WTC11 (cell line): ENCODE measurements around the gene SWAP70. TPM values are rescaled to one million over a fixed set of nuclear protein-coding genes. Genes with fewer than 3 reads are reported as not detected.

Experiments
- ATAC-seq: fragments of 200-7000 bp; cut with Tn5 transposase; 2 replicates; pipeline ENCODE4 v1.10.0; 2021; ENCODE audit warnings: mild to moderate bottlenecking, moderate library complexity
- CTCF ChIA-PET: fragments of 300-600 bp; sonication (Branson Sonifier 250); formaldehyde crosslinking; loops from one replicate; lab custom pipeline; 2021; ENCODE audit warnings: antibody characterized with exemption; lab: Charles Lee
- POLR2A ChIA-PET: fragments of 350-600 bp; sonication (Branson Sonifier 250); formaldehyde crosslinking; loops from one replicate; lab custom pipeline; 2021; ENCODE audit warnings: antibody characterized with exemption; lab: Charles Lee
- DNase-seq: peaks from one replicate; pipeline ENCODE4 v3.0.0; 2021; ENCODE audit warnings: low spot score
- H3K27ac Mint-ChIP-seq: 2 replicates; pipeline ENCODE4 v1.8.0; 2021; ENCODE audit warnings: mixed read lengths
- H3K27me3 Mint-ChIP-seq: 2 replicates; pipeline ENCODE4 v1.8.0; 2021; ENCODE audit warnings: low read depth, mild to moderate bottlenecking, moderate library complexity, mixed read lengths
- H3K36me3 Mint-ChIP-seq: 2 replicates; pipeline ENCODE4 v1.8.0; 2021; ENCODE audit warnings: mixed read lengths
- H3K4me1 Mint-ChIP-seq: 2 replicates; pipeline ENCODE4 v1.8.0; 2022; ENCODE audit warnings: mixed read lengths
- H3K4me3 Mint-ChIP-seq: 2 replicates; pipeline ENCODE4 v1.8.0; 2021; ENCODE audit warnings: mild to moderate bottlenecking, moderate library complexity, mixed read lengths
- H3K9me3 Mint-ChIP-seq: 2 replicates; pipeline ENCODE4 v1.8.0; 2021; ENCODE audit warnings: mixed read lengths
- CBFB ChIP-seq: sonication (generic); formaldehyde crosslinking; IDR thresholded peaks from 2 replicates; pipeline ENCODE4 v1.8.1; 2022; ENCODE audit warnings: mild to moderate bottlenecking, low read depth, missing genetic modification reagents
- CREM ChIP-seq: sonication (generic); formaldehyde crosslinking; IDR thresholded peaks from 2 replicates; pipeline ENCODE4 v1.8.1; 2022; ENCODE audit warnings: mild to moderate bottlenecking, missing genetic modification reagents, moderate library complexity
- ESRRA ChIP-seq: sonication (generic); formaldehyde crosslinking; IDR thresholded peaks from 2 replicates; pipeline ENCODE4 v1.8.1; 2022; ENCODE audit warnings: mild to moderate bottlenecking, missing genetic modification reagents, borderline replicate concordance
- MAX ChIP-seq: sonication (generic); formaldehyde crosslinking; IDR thresholded peaks from 2 replicates; pipeline ENCODE4 v1.8.0; 2022; ENCODE audit warnings: mild to moderate bottlenecking, missing genetic modification reagents
- MYBL2 ChIP-seq: sonication (generic); formaldehyde crosslinking; IDR thresholded peaks from 2 replicates; pipeline ENCODE4 v1.8.1; 2023; ENCODE audit warnings: mild to moderate bottlenecking, moderate library complexity, missing genetic modification reagents
- NFATC4 ChIP-seq: fragments of 250-450 bp; sonication (Bioruptor Pico); IDR thresholded peaks from 2 replicates; pipeline ENCODE4 v1.9.0; 2021; ENCODE audit warnings: mild to moderate bottlenecking
- NR3C1 ChIP-seq: sonication (generic); formaldehyde crosslinking; conservative IDR thresholded peaks from 2 replicates; pipeline ENCODE4 v1.8.1; 2023; ENCODE audit warnings: low read depth, mild to moderate bottlenecking, missing genetic modification reagents
- OVOL2 ChIP-seq: fragments of 250-450 bp; sonication (Bioruptor Pico); IDR thresholded peaks from 2 replicates; pipeline ENCODE4 v1.9.0; 2021; ENCODE audit warnings: mild to moderate bottlenecking, borderline replicate concordance
- PREB ChIP-seq: sonication (generic); formaldehyde crosslinking; IDR thresholded peaks from 2 replicates; pipeline ENCODE4 v1.8.1; 2022; ENCODE audit warnings: mild to moderate bottlenecking, missing genetic modification reagents, moderate library complexity, borderline replicate concordance
- SMAD3 ChIP-seq: sonication (generic); formaldehyde crosslinking; IDR thresholded peaks from 2 replicates; pipeline ENCODE4 v1.8.0; 2022; ENCODE audit warnings: missing genetic modification reagents, mild to moderate bottlenecking, borderline replicate concordance
- ZSCAN18 ChIP-seq: fragments of 250-450 bp; sonication (Bioruptor Pico); IDR thresholded peaks from 2 replicates; pipeline ENCODE4 v2.1.2; 2022; ENCODE audit warnings: mild to moderate bottlenecking, moderate library complexity
- total RNA-seq: library from RNA; stranded (reverse); gene quantifications from 3 replicates; pipeline ENCODE4 v1.2.3, GENCODE V29; 2021
- TF ChIP-seq, protein P1 (sequence below): sonication (generic); formaldehyde crosslinking; conservative IDR thresholded peaks from 2 replicates; pipeline ENCODE4 v1.8.1; 2023; ENCODE audit warnings: mild to moderate bottlenecking, low read depth, missing genetic modification reagents, moderate library complexity
- TF ChIP-seq, protein P2 (sequence below): sonication (generic); formaldehyde crosslinking; IDR thresholded peaks from 2 replicates; pipeline ENCODE4 v1.8.0; 2022; ENCODE audit warnings: mild to moderate bottlenecking, missing genetic modification reagents
- TF ChIP-seq, protein P3 (sequence below): fragments of 250-450 bp; sonication (Bioruptor Pico); IDR thresholded peaks from 2 replicates; pipeline ENCODE4 v1.8.0; 2021; ENCODE audit warnings: mild to moderate bottlenecking
- TF ChIP-seq, protein P4 (sequence below): fragments of 250-450 bp; sonication (Bioruptor Pico); IDR thresholded peaks from 2 replicates; pipeline ENCODE4 v1.9.0; 2021; ENCODE audit warnings: moderate library complexity, mild to moderate bottlenecking, inconsistent platforms, borderline replicate concordance
- TF ChIP-seq, protein P5 (sequence below): fragments of 250-450 bp; sonication (Bioruptor Pico); IDR thresholded peaks from 2 replicates; pipeline ENCODE4 v1.9.0; 2021; ENCODE audit warnings: mild to moderate bottlenecking

The SWAP70 gene
- total RNA-seq, 1 experiment from 2014 or later = 24.1 TPM

DNA sequence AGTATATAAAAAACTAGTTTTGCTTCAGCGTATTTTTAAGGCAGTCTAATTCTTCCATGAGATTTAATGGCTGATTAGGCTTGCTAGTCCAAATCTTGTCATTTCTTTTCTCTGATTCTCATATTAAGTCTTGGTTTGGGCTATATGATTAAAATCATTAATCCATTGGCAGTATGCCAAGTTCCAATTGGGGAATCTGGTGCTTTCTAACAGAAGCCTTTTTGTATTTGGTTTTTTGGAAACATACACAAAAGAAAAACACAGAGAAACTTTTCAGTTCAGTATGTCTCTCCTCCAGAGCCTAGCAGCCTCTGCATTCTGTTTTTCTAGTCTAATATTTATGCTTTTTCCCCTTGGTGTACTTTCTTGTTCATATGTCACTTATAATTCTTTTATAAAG, 37.9 kb downstream of the SWAP70 start:
- H3K4me1 Mint-ChIP-seq = peaks cover 14% of the 10 kb centered on the region
- DNase-seq (no peak), ATAC-seq (no peak)
- no peak overlapping the region for H3K4me3 Mint-ChIP-seq
- POLR2A ChIA-PET = no interaction called here
- no peak overlapping the region for H3K27ac Mint-ChIP-seq
- no peaks in the 10 kb centered on the region for H3K9me3 Mint-ChIP-seq
- TF ChIP-seq PREB (no peak), MYBL2 (no peak), NFATC4 (CRISPR knock-in tag) (no peak), SMAD3 (CRISPR knock-in tag) (no peak), MAX (CRISPR knock-in tag) (no peak), ZSCAN18 (CRISPR knock-in tag) (no peak), ESRRA (CRISPR knock-in tag) (no peak), OVOL2 (no peak), CREM (CRISPR knock-in tag) (no peak), CBFB (CRISPR knock-in tag) (no peak), NR3C1 (CRISPR knock-in tag) (no peak)
- TF ChIP-seq, protein P1, sequence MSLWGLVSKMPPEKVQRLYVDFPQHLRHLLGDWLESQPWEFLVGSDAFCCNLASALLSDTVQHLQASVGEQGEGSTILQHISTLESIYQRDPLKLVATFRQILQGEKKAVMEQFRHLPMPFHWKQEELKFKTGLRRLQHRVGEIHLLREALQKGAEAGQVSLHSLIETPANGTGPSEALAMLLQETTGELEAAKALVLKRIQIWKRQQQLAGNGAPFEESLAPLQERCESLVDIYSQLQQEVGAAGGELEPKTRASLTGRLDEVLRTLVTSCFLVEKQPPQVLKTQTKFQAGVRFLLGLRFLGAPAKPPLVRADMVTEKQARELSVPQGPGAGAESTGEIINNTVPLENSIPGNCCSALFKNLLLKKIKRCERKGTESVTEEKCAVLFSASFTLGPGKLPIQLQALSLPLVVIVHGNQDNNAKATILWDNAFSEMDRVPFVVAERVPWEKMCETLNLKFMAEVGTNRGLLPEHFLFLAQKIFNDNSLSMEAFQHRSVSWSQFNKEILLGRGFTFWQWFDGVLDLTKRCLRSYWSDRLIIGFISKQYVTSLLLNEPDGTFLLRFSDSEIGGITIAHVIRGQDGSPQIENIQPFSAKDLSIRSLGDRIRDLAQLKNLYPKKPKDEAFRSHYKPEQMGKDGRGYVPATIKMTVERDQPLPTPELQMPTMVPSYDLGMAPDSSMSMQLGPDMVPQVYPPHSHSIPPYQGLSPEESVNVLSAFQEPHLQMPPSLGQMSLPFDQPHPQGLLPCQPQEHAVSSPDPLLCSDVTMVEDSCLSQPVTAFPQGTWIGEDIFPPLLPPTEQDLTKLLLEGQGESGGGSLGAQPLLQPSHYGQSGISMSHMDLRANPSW (CRISPR knock-in tag) = no peak
- TF ChIP-seq, protein P2, sequence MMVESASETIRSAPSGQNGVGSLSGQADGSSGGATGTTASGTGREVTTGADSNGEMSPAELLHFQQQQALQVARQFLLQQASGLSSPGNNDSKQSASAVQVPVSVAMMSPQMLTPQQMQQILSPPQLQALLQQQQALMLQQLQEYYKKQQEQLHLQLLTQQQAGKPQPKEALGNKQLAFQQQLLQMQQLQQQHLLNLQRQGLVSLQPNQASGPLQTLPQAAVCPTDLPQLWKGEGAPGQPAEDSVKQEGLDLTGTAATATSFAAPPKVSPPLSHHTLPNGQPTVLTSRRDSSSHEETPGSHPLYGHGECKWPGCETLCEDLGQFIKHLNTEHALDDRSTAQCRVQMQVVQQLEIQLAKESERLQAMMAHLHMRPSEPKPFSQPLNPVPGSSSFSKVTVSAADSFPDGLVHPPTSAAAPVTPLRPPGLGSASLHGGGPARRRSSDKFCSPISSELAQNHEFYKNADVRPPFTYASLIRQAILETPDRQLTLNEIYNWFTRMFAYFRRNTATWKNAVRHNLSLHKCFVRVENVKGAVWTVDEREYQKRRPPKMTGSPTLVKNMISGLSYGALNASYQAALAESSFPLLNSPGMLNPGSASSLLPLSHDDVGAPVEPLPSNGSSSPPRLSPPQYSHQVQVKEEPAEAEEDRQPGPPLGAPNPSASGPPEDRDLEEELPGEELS (CRISPR knock-in tag) = no peak
- TF ChIP-seq, protein P3, sequence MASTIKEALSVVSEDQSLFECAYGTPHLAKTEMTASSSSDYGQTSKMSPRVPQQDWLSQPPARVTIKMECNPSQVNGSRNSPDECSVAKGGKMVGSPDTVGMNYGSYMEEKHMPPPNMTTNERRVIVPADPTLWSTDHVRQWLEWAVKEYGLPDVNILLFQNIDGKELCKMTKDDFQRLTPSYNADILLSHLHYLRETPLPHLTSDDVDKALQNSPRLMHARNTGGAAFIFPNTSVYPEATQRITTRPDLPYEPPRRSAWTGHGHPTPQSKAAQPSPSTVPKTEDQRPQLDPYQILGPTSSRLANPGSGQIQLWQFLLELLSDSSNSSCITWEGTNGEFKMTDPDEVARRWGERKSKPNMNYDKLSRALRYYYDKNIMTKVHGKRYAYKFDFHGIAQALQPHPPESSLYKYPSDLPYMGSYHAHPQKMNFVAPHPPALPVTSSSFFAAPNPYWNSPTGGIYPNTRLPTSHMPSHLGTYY (CRISPR knock-in tag) = no peak
- TF ChIP-seq, protein P4, sequence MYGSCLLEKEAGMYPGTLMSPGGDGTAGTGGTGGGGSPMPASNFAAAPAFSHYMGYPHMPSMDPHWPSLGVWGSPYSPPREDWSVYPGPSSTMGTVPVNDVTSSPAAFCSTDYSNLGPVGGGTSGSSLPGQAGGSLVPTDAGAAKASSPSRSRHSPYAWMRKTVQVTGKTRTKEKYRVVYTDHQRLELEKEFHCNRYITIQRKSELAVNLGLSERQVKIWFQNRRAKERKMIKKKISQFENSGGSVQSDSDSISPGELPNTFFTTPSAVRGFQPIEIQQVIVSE (CRISPR knock-in tag) = no peak
- TF ChIP-seq, protein P5, sequence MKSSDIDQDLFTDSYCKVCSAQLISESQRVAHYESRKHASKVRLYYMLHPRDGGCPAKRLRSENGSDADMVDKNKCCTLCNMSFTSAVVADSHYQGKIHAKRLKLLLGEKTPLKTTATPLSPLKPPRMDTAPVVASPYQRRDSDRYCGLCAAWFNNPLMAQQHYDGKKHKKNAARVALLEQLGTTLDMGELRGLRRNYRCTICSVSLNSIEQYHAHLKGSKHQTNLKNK (CRISPR knock-in tag) = no peak
- CTCF ChIA-PET = no interaction called here
- no peaks in the 10 kb centered on the region for H3K27me3 Mint-ChIP-seq
- H3K36me3 Mint-ChIP-seq = peaks cover 11% of the 10 kb centered on the region; the same call in 1 of the 2 replicates
